Activated T-cell treated with anti-CD3 and anti-CD28 coated beads, Interleukin-2, amount 50 U/mL, for 48 hours (primary cell): ENCODE data around the gene RPL26.
"Not testable (repeated sequence)": the region's sequence is repeated elsewhere in the genome, so short reads cannot be mapped to it uniquely, and the experiment has no call there.

Experiments used
- DNase-seq, 2 experiments: peaks; one replicate each; pipeline ENCODE4 v3.0.0-alpha.2; 2020

The RPL26 gene

GRCh38 chr17:8383143-8383822 is at the start of gene RPL26:
RPL26 (minus strand) TSS chr17:8383193; CDS start chr17:8382310, 883 bp downstream.
- DNase-seq: peak; percentile 96

GRCh38 chr17:8430966-8431365 is 48.0 kb upstream of the RPL26 start:
- DNase-seq: no peak

GRCh38 chr17:8426802-8427201 is 43.8 kb upstream of the RPL26 start:
- no peak for DNase-seq

- DNase-seq: no peak
Observed at GRCh38 chr17:8426094-8426720, 43.2 kb upstream of the RPL26 start.

- DNase-seq: no peak
Observed at GRCh38 chr17:8421571-8421970, 38.6 kb upstream of the RPL26 start.

- DNase-seq: no peak
Observed at GRCh38 chr17:8420041-8420934, 37.3 kb upstream of the RPL26 start.

GRCh38 chr17:8419305-8419704 is 36.3 kb upstream of the RPL26 start:
- no peak for DNase-seq

GRCh38 chr17:8418471-8418870 is 35.5 kb upstream of the RPL26 start:
- no peak for DNase-seq

GRCh38 chr17:8417806-8418205 is 34.8 kb upstream of the RPL26 start:
- no peak for DNase-seq

GRCh38 chr17:8413938-8414337 is 30.9 kb upstream of the RPL26 start:
- no peak for DNase-seq

GRCh38 chr17:8413328-8413727 is 30.3 kb upstream of the RPL26 start:
- DNase-seq: no peak

- no peak for DNase-seq
Observed at GRCh38 chr17:8412089-8412488, 29.1 kb upstream of the RPL26 start.

GRCh38 chr17:8410883-8411238 is 27.9 kb upstream of the RPL26 start:
- DNase-seq: no peak

- DNase-seq: peak; percentile 81 to 85
Observed at GRCh38 chr17:8409966-8410882, 27.2 kb upstream of the RPL26 start.

GRCh38 chr17:8408371-8408770 is 25.4 kb upstream of the RPL26 start:
- DNase-seq: no peak

- no peak for DNase-seq
Observed at GRCh38 chr17:8406174-8406573, 23.2 kb upstream of the RPL26 start.

- no peak for DNase-seq
Observed at GRCh38 chr17:8405499-8406016, 22.6 kb upstream of the RPL26 start.

GRCh38 chr17:8402921-8403536 is 20.0 kb upstream of the RPL26 start:
- no peak for DNase-seq

- no peak for DNase-seq
Observed at GRCh38 chr17:8401107-8401506, 18.1 kb upstream of the RPL26 start.

GRCh38 chr17:8398980-8399379 is 16.0 kb upstream of the RPL26 start:
- DNase-seq: no peak

GRCh38 chr17:8397636-8398035 is 14.6 kb upstream of the RPL26 start, which contains the start of gene RNF222:
RNF222 (minus strand) TSS chr17:8397827; CDS start chr17:8393461, 4,366 bp downstream.
- no peak for DNase-seq

- not testable (repeated sequence) for DNase-seq
Observed at GRCh38 chr17:8394497-8394896, 11.5 kb upstream of the RPL26 start.
